H9 (cell line): ENCODE data around the gene TFAP2D. TPM values are rescaled to one million over a fixed set of nuclear protein-coding genes. Genes with fewer than 3 reads are reported as not detected.

Experiments
- DNase-seq: peaks from one replicate; pipeline ENCODE4 v3.0.0-alpha.2; 2017
- H2AFZ ChIP-seq: one replicate; pipeline ENCODE4 v1.6.1; 2013; ENCODE audit warnings: mild to moderate bottlenecking, low read length, control low read depth, moderate library complexity
- H2AK5ac ChIP-seq: 2 replicates; pipeline ENCODE4 v1.6.1; 2013; ENCODE audit warnings: low read length, control low read depth, mixed read lengths; ENCODE audit not compliant: insufficient read length
- H2BK120ac ChIP-seq: one replicate; pipeline ENCODE4 v1.6.1; 2013; ENCODE audit warnings: low read depth, mild to moderate bottlenecking, low read length, control low read depth, inconsistent platforms; ENCODE audit not compliant: poor library complexity, severe bottlenecking
- H2BK12ac ChIP-seq: 2 replicates; pipeline ENCODE4 v1.6.1; 2013; ENCODE audit warnings: low read length, control low read depth, mixed read lengths, low read depth; ENCODE audit not compliant: insufficient read length
- H2BK15ac ChIP-seq: 2 replicates; pipeline ENCODE4 v1.6.1; 2013; ENCODE audit warnings: low read depth, low read length, control low read depth
- H2BK20ac ChIP-seq: one replicate; pipeline ENCODE4 v1.6.1; 2013; ENCODE audit warnings: low read depth, mild to moderate bottlenecking, low read length, control low read depth, inconsistent platforms; ENCODE audit not compliant: poor library complexity, severe bottlenecking
- H2BK5ac ChIP-seq: 2 replicates; pipeline ENCODE4 v1.6.1; 2013; ENCODE audit warnings: low read length, control low read depth, mixed read lengths; ENCODE audit not compliant: insufficient read length
- H3K14ac ChIP-seq: 2 replicates; pipeline ENCODE4 v1.6.1; 2013; ENCODE audit warnings: low read length, control low read depth; ENCODE audit not compliant: insufficient read depth
- H3K18ac ChIP-seq: 2 replicates; pipeline ENCODE4 v1.6.1; 2013; ENCODE audit warnings: low read depth, mild to moderate bottlenecking, mixed read lengths, low read length, control low read depth; ENCODE audit not compliant: insufficient read length
- H3K23ac ChIP-seq: 2 replicates; pipeline ENCODE4 v1.6.1; 2013; ENCODE audit warnings: low read length, control low read depth, mixed read lengths, low read depth; ENCODE audit not compliant: insufficient read length
- H3K23me2 ChIP-seq: 2 replicates; pipeline ENCODE4 v1.6.1; 2013; ENCODE audit warnings: low read depth, mild to moderate bottlenecking, mixed read lengths, low read length, control low read depth; ENCODE audit not compliant: insufficient read length, poor library complexity, severe bottlenecking
- H3K27ac ChIP-seq: 2 replicates; pipeline ENCODE4 v1.5.1; 2013; ENCODE audit warnings: low read length, control low read depth, mixed read lengths, low read depth; ENCODE audit not compliant: insufficient read length
- H3K27me3 ChIP-seq: 2 replicates; pipeline ENCODE4 v1.6.1; 2013; ENCODE audit warnings: low read length, control low read depth, inconsistent platforms; ENCODE audit not compliant: insufficient read depth
- H3K4ac ChIP-seq: 2 replicates; pipeline ENCODE4 v1.6.1; 2013; ENCODE audit warnings: low read depth, mild to moderate bottlenecking, control low read depth, inconsistent platforms, low read length, moderate library complexity
- H3K4me1 ChIP-seq: 2 replicates; pipeline ENCODE4 v1.6.1; 2013; ENCODE audit warnings: low read length, control low read depth, inconsistent platforms; ENCODE audit not compliant: insufficient read depth
- H3K4me2 ChIP-seq: 2 replicates; pipeline ENCODE4 v1.6.1; 2013; ENCODE audit warnings: low read length, control low read depth, mixed read lengths; ENCODE audit not compliant: insufficient read length, insufficient read depth
- H3K56ac ChIP-seq: 2 replicates; pipeline ENCODE4 v1.6.1; 2013; ENCODE audit warnings: low read depth, mild to moderate bottlenecking, mixed read lengths, low read length, control low read depth; ENCODE audit not compliant: insufficient read length
- H3K79me1 ChIP-seq: 2 replicates; pipeline ENCODE4 v1.6.1; 2013; ENCODE audit warnings: low read depth, mild to moderate bottlenecking, moderate library complexity, low read length, control low read depth, inconsistent platforms; ENCODE audit not compliant: insufficient read depth, poor library complexity, severe bottlenecking
- H3K79me2 ChIP-seq: 2 replicates; pipeline ENCODE4 v1.6.1; 2013; ENCODE audit warnings: low read length, control low read depth, inconsistent platforms; ENCODE audit not compliant: insufficient read depth
- H3K9ac ChIP-seq: 2 replicates; pipeline ENCODE4 v1.6.1; 2013; ENCODE audit warnings: low read length, control low read depth, mixed read lengths; ENCODE audit not compliant: insufficient read length; ENCODE audit errors: extremely low read depth
- H3K9me3 ChIP-seq: one replicate; pipeline ENCODE4 v1.6.1; 2013; ENCODE audit warnings: low read depth, low read length, inconsistent platforms; ENCODE audit not compliant: control insufficient read depth
- H3T11ph ChIP-seq: one replicate; pipeline ENCODE4 v1.6.1; 2013; ENCODE audit warnings: mild to moderate bottlenecking, low read length, control low read depth, inconsistent platforms
- H4K20me1 ChIP-seq: one replicate; pipeline ENCODE4 v1.6.1; 2013; ENCODE audit not compliant: control insufficient read depth, insufficient read length, insufficient read depth
- H4K5ac ChIP-seq: 2 replicates; pipeline ENCODE4 v1.6.1; 2013; ENCODE audit warnings: low read depth, mild to moderate bottlenecking, mixed read lengths, low read length, control low read depth; ENCODE audit not compliant: insufficient read length
- H4K8ac ChIP-seq: replicated peaks from 2 replicates; pipeline ENCODE4 v1.6.1; 2013; ENCODE audit warnings: low read length, control low read depth, mixed read lengths, low read depth; ENCODE audit not compliant: insufficient read length
- H4K91ac ChIP-seq: 2 replicates; pipeline ENCODE4 v1.6.1; 2013; ENCODE audit warnings: low read depth, mild to moderate bottlenecking, moderate library complexity, mixed read lengths, low read length, control low read depth; ENCODE audit not compliant: insufficient read length
- H3K27ac Mint-ChIP-seq, 3 experiments: 2 replicates in 2 of 3; 3 replicates in 1 of 3; pipeline ENCODE4 v1.8.0; 2020 to 2021; ENCODE audit warnings: mixed read lengths in 3 of 3, mild to moderate bottlenecking in 1 of 3, moderate library complexity in 1 of 3
- H3K27me3 Mint-ChIP-seq: 2 replicates; pipeline ENCODE4 v1.8.0; 2021; ENCODE audit warnings: low read depth, mild to moderate bottlenecking, moderate library complexity, mixed read lengths
- H3K36me3 Mint-ChIP-seq, 3 experiments: 2 replicates in 2 of 3; 3 replicates in 1 of 3; pipeline ENCODE4 v1.8.0; 2020 to 2021; ENCODE audit warnings: low read depth in 3 of 3, mixed read lengths in 3 of 3; ENCODE audit not compliant: insufficient read depth in 1 of 3
- H3K4me1 Mint-ChIP-seq, 2 experiments: 2 replicates each; pipeline ENCODE4 v1.8.0; 2020; ENCODE audit warnings: mixed read lengths in 2 of 2
- H3K4me3 Mint-ChIP-seq, 2 experiments: 2 replicates in 1 of 2; 3 replicates in 1 of 2; pipeline ENCODE4 v1.8.0; 2020 to 2021; ENCODE audit warnings: mild to moderate bottlenecking in 2 of 2, mixed read lengths in 2 of 2, moderate library complexity in 1 of 2
- H3K9me3 Mint-ChIP-seq, 2 experiments: 2 replicates in 1 of 2; 3 replicates in 1 of 2; pipeline ENCODE4 v1.8.0; 2020; ENCODE audit warnings: mild to moderate bottlenecking in 2 of 2, mixed read lengths in 2 of 2, moderate library complexity in 1 of 2
- CTCF ChIP-seq: fragments of 200-600 bp; sonication (generic); conservative IDR thresholded peaks from 3 replicates; pipeline ENCODE4 v1.8.0; 2021; ENCODE audit warnings: antibody characterized with exemption, mild to moderate bottlenecking
- WGBS: extraction: QIAGEN DNeasy Blood & Tissue Kit; methylation state at CpG from one replicate; pipeline ENCODE4 v1.1.7; 2013; ENCODE audit warnings: missing lambda C conversion rate, low lambda C conversion rate, mixed read lengths; ENCODE audit not compliant: insufficient read length; ENCODE audit errors: extremely low coverage; 5-methylcytosine and 5-hydroxymethylcytosine counted together
- total RNA-seq: library from RNA; stranded (reverse); gene quantifications from 2 replicates; pipeline ENCODE4 v1.2.1, GENCODE V29; 2021

Gene TFAP2D
- total RNA-seq, 1 experiment from 2014 or later = not detected

GRCh38 chr6:50821441-50822077 is 108.2 kb downstream of the TFAP2D start:
- Histone ChIP-seq H3K18ac (no peak overlapping the region), H2AFZ (no peak overlapping the region), H3K27ac (no peak overlapping the region), H4K91ac (no peak overlapping the region), H4K5ac (no peak overlapping the region), H4K20me1 (no peaks in the 10 kb centered on the region), H2AK5ac (no peak overlapping the region), H3K79me1 (no peaks in the 10 kb centered on the region), H3K23ac (no peak overlapping the region), H3K79me2 (no peaks in the 10 kb centered on the region), H4K8ac (no peak overlapping the region), H3K9me3 (no peaks in the 10 kb centered on the region), H3K4me2 (no peak overlapping the region), H3T11ph (no peak overlapping the region), H3K27me3 (peaks cover 91% of the 10 kb centered on the region), H2BK5ac (no peak overlapping the region), H2BK12ac (no peak overlapping the region), H2BK20ac (no peak overlapping the region), H3K56ac (no peak overlapping the region), H3K14ac (no peak overlapping the region), H3K9ac (no peak overlapping the region), H3K4ac (no peak overlapping the region), H2BK120ac (no peak overlapping the region), H3K4me1 (peaks cover 6% of the 10 kb centered on the region), H2BK15ac (no peak overlapping the region), H3K23me2 (peaks cover 7% of the 10 kb centered on the region)
- Mint-ChIP-seq H3K9me3 (peaks cover 0 to 14% of the 10 kb centered on the region in 2 experiments; a peak in 2 of 5 replicates), H3K27ac (no peak overlapping the region), H3K27me3 (peaks cover 100% of the 10 kb centered on the region), H3K4me3 (peak overlapping the region in 1 of 2 experiments; percentile 31; a peak in 2 of 5 replicates), H3K36me3 (no peaks in the 10 kb centered on the region), H3K4me1 (peaks cover 57 to 79% of the 10 kb centered on the region in 2 experiments)
- TF ChIP-seq CTCF = no peak
- DNase-seq = no peak
- WGBS = no CpG with 5 or more reads among the region's 20 CpGs
